Thoracic aorta (tissue), 2 donors: Measurements from ENCODE around the gene AOPEP. TPM values are rescaled to one million over a fixed set of nuclear protein-coding genes. Genes with fewer than 3 reads are reported as not detected.

Source experiments
- ATAC-seq: fragments of 150-250 bp; one replicate; pipeline ENCODE4 v1.8.0; 2017; ENCODE audit warnings: low read depth; ENCODE audit not compliant: insufficient number of reproducible peaks, low FRiP score
- DNase-seq: peaks from one replicate; pipeline ENCODE4 v3.0.0-alpha.2; 2020; ENCODE audit warnings: low spot score
- H3K27ac ChIP-seq, 2 donors: fragments of 200-600 bp; sonication (generic); 1 replicate in 1 of 2; 2 replicates in 1 of 2; pipeline ENCODE4 v1.5.1; 2016; ENCODE audit warnings: mild to moderate bottlenecking in 2 of 2, moderate library complexity in 2 of 2
- H3K27me3 ChIP-seq: fragments of 200-600 bp; sonication (generic); replicated peaks from 2 replicates; pipeline ENCODE4 v1.6.0; 2016; ENCODE audit warnings: mild to moderate bottlenecking; ENCODE audit not compliant: insufficient read depth
- H3K36me3 ChIP-seq: fragments of 200-600 bp; sonication (generic); one replicate; pipeline ENCODE4 v1.5.1; 2016
- H3K4me1 ChIP-seq, 2 donors: fragments of 200-600 bp; sonication (generic); 1 replicate in 1 of 2; 2 replicates in 1 of 2; pipeline versions ENCODE4 v1.5.1 to v1.6.0; 2016; ENCODE audit warnings: low read depth in 2 of 2, mild to moderate bottlenecking in 1 of 2; ENCODE audit not compliant: control insufficient read depth in 1 of 2
- H3K4me3 ChIP-seq: fragments of 200-600 bp; sonication (generic); 2 replicates; pipeline ENCODE4 v1.5.1; 2016; ENCODE audit warnings: mild to moderate bottlenecking
- H3K9me3 ChIP-seq: fragments of 200-600 bp; sonication (generic); 2 replicates; pipeline ENCODE4 v1.5.1; 2016
- total RNA-seq, 2 donors: library from RNA; depleted of rRNA; stranded (reverse); fragments of >200 nt; gene quantifications; one replicate each; pipeline versions ENCODE4 v1.1.0 to v1.2.3, GENCODE V29; 2016
- TF ChIP-seq, protein P1 (sequence below): fragments of 200-600 bp; sonication (generic); IDR thresholded peaks from one replicate; pipeline ENCODE4 v1.5.1; 2019; ENCODE audit warnings: antibody characterized with exemption

The AOPEP gene
- total RNA-seq, 2 donors from 2014 or later: 494 to 668 TPM

DNA sequence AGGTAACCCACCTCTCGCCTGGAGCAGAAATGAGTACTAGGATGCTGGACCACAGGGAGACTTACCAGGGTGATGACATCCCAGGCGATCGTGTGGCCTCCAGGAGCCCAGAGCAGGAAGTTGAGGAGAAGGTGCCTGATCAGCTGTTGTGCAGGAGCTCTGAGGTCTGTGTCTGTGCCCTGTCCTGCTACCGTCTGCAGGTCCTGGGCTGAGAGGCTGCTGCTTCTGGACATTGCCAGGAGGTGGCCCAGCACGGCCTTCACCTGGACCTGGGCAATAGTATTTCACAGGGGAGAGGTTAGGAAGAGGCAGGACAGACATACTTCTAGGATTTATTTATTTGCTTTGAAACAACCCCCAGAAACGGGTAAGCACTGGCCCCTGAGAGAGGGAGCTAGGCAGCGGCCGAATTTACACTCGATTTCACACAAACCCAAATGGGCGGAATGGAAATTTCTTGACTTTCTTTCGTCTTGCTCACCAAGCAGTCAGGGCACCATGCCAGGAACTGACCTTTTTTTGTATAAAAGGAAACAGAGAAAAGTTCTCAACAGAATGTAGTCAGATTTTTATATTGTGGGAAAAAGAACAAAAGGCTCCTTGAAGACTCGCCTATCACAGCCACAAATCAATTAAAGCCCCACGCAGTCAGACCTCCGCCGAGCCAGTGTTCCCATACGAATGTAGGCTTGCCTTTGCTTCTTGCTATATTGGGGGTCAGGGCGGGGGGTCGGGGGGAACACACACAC, 380.7 kb downstream of the AOPEP start:
- TF ChIP-seq, protein P1, sequence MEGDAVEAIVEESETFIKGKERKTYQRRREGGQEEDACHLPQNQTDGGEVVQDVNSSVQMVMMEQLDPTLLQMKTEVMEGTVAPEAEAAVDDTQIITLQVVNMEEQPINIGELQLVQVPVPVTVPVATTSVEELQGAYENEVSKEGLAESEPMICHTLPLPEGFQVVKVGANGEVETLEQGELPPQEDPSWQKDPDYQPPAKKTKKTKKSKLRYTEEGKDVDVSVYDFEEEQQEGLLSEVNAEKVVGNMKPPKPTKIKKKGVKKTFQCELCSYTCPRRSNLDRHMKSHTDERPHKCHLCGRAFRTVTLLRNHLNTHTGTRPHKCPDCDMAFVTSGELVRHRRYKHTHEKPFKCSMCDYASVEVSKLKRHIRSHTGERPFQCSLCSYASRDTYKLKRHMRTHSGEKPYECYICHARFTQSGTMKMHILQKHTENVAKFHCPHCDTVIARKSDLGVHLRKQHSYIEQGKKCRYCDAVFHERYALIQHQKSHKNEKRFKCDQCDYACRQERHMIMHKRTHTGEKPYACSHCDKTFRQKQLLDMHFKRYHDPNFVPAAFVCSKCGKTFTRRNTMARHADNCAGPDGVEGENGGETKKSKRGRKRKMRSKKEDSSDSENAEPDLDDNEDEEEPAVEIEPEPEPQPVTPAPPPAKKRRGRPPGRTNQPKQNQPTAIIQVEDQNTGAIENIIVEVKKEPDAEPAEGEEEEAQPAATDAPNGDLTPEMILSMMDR: no peak
- H3K4me3 ChIP-seq: peak overlapping the region; percentile 23
- ATAC-seq: peak; percentile 20
- no peaks in the 10 kb centered on the region for H3K9me3 ChIP-seq
- peak overlapping the region; percentile 77 to 79 for H3K27ac ChIP-seq
- H3K27me3 ChIP-seq: no peaks in the 10 kb centered on the region
- H3K4me1 ChIP-seq: peaks cover 33 to 89% of the 10 kb centered on the region in 2 donors
- peak; percentile 82 for DNase-seq
- peaks cover 14% of the 10 kb centered on the region for H3K36me3 ChIP-seq

DNA sequence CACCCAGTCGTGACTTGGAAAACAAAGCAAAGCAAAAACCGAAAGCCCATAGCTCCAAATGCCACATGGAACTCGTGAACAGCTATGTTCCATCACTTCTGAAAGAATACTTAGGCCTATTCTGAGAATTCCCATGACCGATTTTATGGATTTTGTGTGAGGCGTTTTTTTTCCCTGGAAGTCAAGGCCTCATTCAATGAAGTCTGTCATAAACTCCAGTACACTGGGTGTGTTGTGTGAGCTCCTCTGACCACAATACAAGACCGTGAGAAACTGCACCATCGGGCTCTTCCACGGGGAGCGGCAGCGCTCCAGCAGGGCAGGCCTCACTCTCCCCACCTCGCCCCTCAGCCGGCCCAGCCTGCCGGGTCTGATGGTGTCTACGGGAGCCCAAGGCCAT, 381.5 kb downstream of the AOPEP start:
- Histone ChIP-seq H3K9me3 (no peaks in the 10 kb centered on the region), H3K36me3 (peaks cover 21% of the 10 kb centered on the region), H3K27ac (peak overlapping the region; percentile 77 to 79), H3K27me3 (no peaks in the 10 kb centered on the region), H3K4me1 (peaks cover 29 to 81% of the 10 kb centered on the region in 2 donors), H3K4me3 (no peak overlapping the region)
- ATAC-seq: no peak
- TF ChIP-seq, protein P1: no peak
- DNase-seq: no peak

DNA sequence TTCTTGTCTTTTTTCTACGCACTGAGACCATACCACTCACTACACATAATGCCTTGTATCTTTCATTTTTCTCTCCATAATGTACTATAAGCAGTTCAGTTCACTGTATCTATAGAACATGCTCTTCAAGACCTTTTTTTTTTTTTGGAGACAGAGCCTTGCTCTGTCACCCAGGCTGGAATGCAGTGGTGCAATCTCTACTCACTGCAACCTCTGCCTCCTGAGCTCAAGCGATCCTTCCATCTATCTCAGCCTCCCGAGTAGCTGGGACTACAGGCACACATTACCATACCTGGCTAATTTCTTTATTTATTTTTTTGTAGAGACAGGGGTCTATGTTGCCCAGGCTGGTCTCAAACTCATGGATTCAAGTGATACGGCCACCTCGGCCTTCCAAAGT, 382.3 kb downstream of the AOPEP start:
- ATAC-seq: no peak
- Histone ChIP-seq H3K4me1 (peaks cover 25 to 73% of the 10 kb centered on the region in 2 donors), H3K4me3 (no peak overlapping the region), H3K36me3 (peaks cover 21% of the 10 kb centered on the region), H3K9me3 (no peaks in the 10 kb centered on the region), H3K27me3 (no peaks in the 10 kb centered on the region), H3K27ac (peak overlapping the region; percentile 77 to 79)
- DNase-seq: no peak
- TF ChIP-seq, protein P1: no peak

DNA sequence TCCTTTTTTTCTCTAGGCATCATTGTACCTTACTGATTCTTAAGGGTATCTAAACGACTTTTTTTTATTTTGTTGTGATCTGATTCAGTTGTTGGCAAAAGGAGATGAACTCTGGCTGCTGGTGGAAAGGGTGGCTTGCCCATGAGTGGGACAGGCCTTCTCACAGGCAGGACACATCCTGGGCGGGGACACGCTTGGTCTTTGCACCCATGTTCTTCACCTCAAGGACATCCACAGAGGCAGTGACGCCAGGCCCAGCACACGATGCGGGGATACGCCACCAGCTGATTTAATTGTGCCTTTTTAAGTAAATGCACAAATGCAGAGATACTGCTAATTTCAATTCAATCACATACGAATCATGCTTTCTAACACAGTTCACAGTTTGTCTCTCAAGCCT, 383.0 kb downstream of the AOPEP start:
- DNase-seq (no peak), ATAC-seq (no peak)
- TF ChIP-seq, protein P1: no peak
- Histone ChIP-seq H3K4me3 (no peak overlapping the region), H3K27me3 (no peaks in the 10 kb centered on the region), H3K36me3 (peaks cover 21% of the 10 kb centered on the region), H3K4me1 (peaks cover 25 to 67% of the 10 kb centered on the region in 2 donors), H3K9me3 (no peaks in the 10 kb centered on the region), H3K27ac (peak overlapping the region; percentile 77 to 79)

DNA sequence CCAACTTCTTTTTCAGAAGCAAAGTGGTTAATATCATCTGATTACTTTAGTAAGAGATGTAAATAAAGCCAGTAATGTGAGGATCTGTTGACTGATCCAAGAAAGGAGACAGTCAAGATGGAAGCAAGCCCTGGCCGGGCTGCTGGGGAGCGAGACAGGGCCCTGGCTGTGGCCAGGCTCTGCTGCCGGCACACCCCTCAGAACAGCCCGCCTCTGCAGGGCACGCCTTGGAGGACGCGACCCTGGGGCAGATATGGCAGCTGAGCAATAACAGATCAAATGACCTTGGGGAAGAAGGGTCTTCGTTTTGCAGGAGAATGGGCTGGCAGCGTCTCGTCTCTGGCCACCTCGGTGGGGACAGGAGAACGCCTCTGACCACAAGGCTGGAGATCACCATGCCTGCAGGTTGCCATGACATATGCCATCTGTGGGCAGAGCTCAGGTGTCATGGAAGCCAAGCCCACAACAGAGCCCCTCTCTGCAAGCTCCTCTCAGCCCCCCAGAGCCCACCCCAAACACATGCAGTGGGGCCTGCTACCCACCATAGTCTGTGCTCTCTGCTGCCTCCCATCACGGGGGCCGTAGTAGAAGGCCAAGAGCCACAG, 384.5 kb downstream of the AOPEP start:
- H3K36me3 ChIP-seq: peaks cover 21% of the 10 kb centered on the region
- H3K9me3 ChIP-seq: no peaks in the 10 kb centered on the region
- DNase-seq (no peak), ATAC-seq (no peak)
- H3K4me1 ChIP-seq: peaks cover 25 to 65% of the 10 kb centered on the region in 2 donors
- TF ChIP-seq, protein P1: no peak
- peak overlapping the region; percentile 10 to 79 for H3K27ac ChIP-seq
- H3K27me3 ChIP-seq: no peaks in the 10 kb centered on the region
- H3K4me3 ChIP-seq: no peak overlapping the region
